Motor neuron (in vitro differentiated cells): ENCODE data around the gene KCTD2. TPM values are rescaled to one million over a fixed set of nuclear protein-coding genes. Genes with fewer than 3 reads are reported as not detected.
"Not testable (repeated sequence)": the region's sequence is repeated elsewhere in the genome, so short reads cannot be mapped to it uniquely, and the experiment has no call there.

Experiments used
- ATAC-seq, 8 experiments: fragments of 200-7000 bp; cut with Tn5 transposase; replicated peaks in 6 of 8; 2 replicates each; pipeline ENCODE4 v1.8.0; 2021; ENCODE audit warnings: mild to moderate bottlenecking in 8 of 8, moderate library complexity in 8 of 8
- H3K27ac ChIP-seq, 2 donors: fragments of 250-450 bp; sonication (Bioruptor Pico); 2 replicates each; pipeline ENCODE4 v1.9.0; 2021; ENCODE audit warnings: antibody characterized with exemption in 2 of 2, mild to moderate bottlenecking in 2 of 2, moderate library complexity in 1 of 2
- H3K4me1 ChIP-seq, 2 donors: fragments of 250-450 bp; sonication (Bioruptor Pico); replicated peaks in 1 of 2; 2 replicates each; pipeline ENCODE4 v1.6.1; 2021; ENCODE audit warnings: antibody characterized with exemption in 2 of 2, mild to moderate bottlenecking in 2 of 2, moderate library complexity in 1 of 2
- H3K4me3 ChIP-seq, 5 donors: fragments of 250-450 bp; sonication (Bioruptor Pico); 2 replicates each; pipeline ENCODE4 v1.9.0; 2021; ENCODE audit warnings: antibody characterized with exemption in 5 of 5, mild to moderate bottlenecking in 5 of 5, moderate library complexity in 4 of 5
- WGBS, 10 experiments: fragments of 450-650 bp; shearing (Covaris generic); methylation state at CpG; one replicate each; pipeline ENCODE4 v1.0.0; 2022; 5-methylcytosine and 5-hydroxymethylcytosine counted together
- in situ Hi-C, 9 experiments: fragments of 400-800 bp; cut with MboI; loops; one replicate each; pipeline ENCODE4 v1.15.0; 2021; ENCODE audit warnings: low sequenced_read_pairs in 9 of 9, low pct_unique_long_range_greater_than_20kb in 2 of 9; ENCODE audit not compliant: unreplicated experiment in 9 of 9
- total RNA-seq, 8 experiments: library from RNA; unstranded; fragments of 300-600 nt; gene quantifications; 2 replicates each; pipeline versions ENCODE4 v1.2.3 to v1.2.4, GENCODE V29; 2022

KCTD2 gene
- total RNA-seq, 8 experiments from 2014 or later, result 13.2 to 41.6 (median 30.6) TPM

DNA sequence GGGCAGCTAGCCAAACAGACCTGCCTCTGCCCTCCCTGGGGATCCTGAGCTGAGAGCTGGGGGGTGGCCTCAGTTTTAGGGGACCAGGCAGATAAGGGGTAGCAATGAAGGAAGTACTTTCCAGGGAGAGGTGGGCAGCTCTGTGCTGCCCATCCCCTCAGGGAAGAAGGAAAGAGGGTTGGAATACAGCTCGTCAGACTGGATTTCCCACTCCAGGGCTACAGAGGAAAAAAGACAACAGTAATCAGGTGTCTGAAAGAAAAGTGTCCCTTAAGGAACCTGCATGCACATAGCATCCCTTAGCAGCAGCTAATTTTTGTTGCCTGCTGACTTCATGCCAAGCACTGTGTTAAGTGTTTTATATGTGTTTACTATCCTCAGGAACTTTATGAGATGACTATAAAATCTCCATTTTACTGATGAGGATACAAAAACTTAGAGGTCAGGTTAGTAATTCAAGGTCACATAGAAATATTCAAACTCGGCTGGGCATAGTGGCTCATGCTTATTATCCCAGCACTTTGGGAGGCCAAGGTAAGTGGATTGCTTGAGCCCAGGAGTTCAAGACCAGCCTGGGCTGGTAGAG lies 37.8 kb upstream of the KCTD2 start:
- Histone ChIP-seq H3K4me1 (peaks cover 14 to 21% of the 10 kb centered on the region in 2 donors), H3K4me3 (no peak overlapping the region), H3K27ac (no peak overlapping the region)
- in situ Hi-C loops, result no loop called here
- WGBS, 10 experiments, result 38 to 88% (median 66%) methylated on average over 1 to 2 of the region's 2 CpGs; no CpG with 5 or more reads in 4 of the 10 experiments
- no peak for ATAC-seq

DNA sequence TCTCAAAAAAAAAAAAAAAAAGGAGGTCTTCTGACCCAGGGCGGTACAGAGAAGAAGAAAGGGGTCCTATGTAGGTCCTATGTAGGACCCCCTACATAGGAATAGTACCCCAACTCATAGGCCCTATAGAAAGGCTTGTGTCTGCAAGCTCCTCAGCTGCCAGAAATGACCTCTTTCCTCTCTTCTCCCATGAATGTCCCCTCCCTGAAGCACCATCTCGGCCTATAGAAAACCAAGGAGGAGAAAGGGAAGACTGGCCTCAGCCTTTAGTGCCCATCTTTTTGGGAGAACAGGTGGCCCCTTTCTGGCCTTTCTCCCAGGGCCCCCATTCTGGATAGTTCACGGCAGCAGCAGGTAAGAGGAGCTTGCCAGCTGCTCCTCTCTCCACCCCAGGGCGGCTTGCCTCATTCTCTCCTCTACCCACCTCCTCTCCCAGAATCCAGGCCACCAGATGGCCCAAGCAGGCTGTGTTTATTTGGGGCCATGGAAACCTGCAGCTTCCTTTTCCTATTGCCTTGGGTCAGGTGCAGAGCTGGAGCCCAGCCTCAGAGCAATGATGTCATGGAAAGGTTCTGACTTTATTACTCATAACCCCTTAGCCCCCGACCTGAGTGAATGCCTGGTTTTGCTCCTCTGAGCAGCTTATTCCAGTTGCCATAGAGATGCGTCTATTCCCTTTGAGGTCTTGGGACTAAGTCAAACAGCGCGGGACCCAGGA lies 36.2 kb upstream of the KCTD2 start:
- in situ Hi-C loops, result no loop called here
- ATAC-seq, result peak in 6 of 8 experiments; percentile 1 to 27 (median 19)
- 53 to 100% (median 83%) methylated on average over 1 to 4 of the region's 8 CpGs; no CpG with 5 or more reads in 3 of the 10 experiments for WGBS, 10 experiments
- Histone ChIP-seq H3K4me1 (peaks cover 17 to 25% of the 10 kb centered on the region in 2 donors), H3K4me3 (no peak overlapping the region), H3K27ac (no peak overlapping the region)

GRCh38 chr17:75011401-75012095 lies 35.5 kb upstream of the KCTD2 start:
- Histone ChIP-seq H3K4me1 (peaks cover 17 to 25% of the 10 kb centered on the region in 2 donors), H3K27ac (peak overlapping the region; percentile 97), H3K4me3 (peak overlapping the region; percentile 56 to 73 (median 66))
- 5 to 100% (median 88%) methylated on average over 1 to 12 of the region's 13 CpGs for whole genome bisulfite sequencing, 10 experiments
- ATAC-seq, result peak in 3 of 8 experiments; percentile 25 to 40 (median 36)
- in situ Hi-C loops, result no loop called here

GRCh38 chr17:75012096-75012345 lies 35.0 kb upstream of the KCTD2 start:
- in situ Hi-C loops, result no loop called here
- 0 to 35% (median 19%) methylated on average over 1 to 5 of the region's 5 CpGs; no CpG with 5 or more reads in 6 of the 10 experiments for WGBS, 10 experiments
- H3K27ac ChIP-seq, result peak overlapping the region; percentile 97
- no peak for ATAC-seq
- H3K4me3 ChIP-seq, result peak overlapping the region; percentile 56 to 73 (median 66)
- H3K4me1 ChIP-seq, result peaks cover 17 to 25% of the 10 kb centered on the region in 2 donors

GRCh38 chr17:75012346-75013091 lies 34.5 kb upstream of the KCTD2 start, which contains the start of gene MRPL58:
Gene MRPL58, plus strand, starts transcription at chr17:75012670. Its CDS starts 17 bp downstream, at chr17:75012687.
- H3K4me1 ChIP-seq, result peaks cover 17 to 25% of the 10 kb centered on the region in 2 donors
- in situ Hi-C loops, result no loop called here
- peak; percentile 88 to 92 (median 90) for ATAC-seq
- WGBS, 10 experiments, result 0 to 20% (median 0%) methylated on average over 1 to 11 of the region's 63 CpGs; no CpG with 5 or more reads in 5 of the 10 experiments
- H3K4me3 ChIP-seq, result peak within 1 kb of the TSS; percentile 56 to 73 (median 66)
- H3K27ac ChIP-seq, result peak within 1 kb of the TSS; percentile 97

GRCh38 chr17:75013092-75013559 lies 33.9 kb upstream of the KCTD2 start:
- Histone ChIP-seq H3K27ac (peak overlapping the region; percentile 97), H3K4me1 (peaks cover 17 to 25% of the 10 kb centered on the region in 2 donors), H3K4me3 (peak overlapping the region; percentile 56 to 73 (median 66))
- 0 to 4% (median 0%) methylated on average over 1 to 6 of the region's 10 CpGs; no CpG with 5 or more reads in 4 of the 10 experiments for WGBS, 10 experiments
- in situ Hi-C loops, result no loop called here
- ATAC-seq, result peak in 3 of 8 experiments; percentile 1 to 4 (median 2)

DNA sequence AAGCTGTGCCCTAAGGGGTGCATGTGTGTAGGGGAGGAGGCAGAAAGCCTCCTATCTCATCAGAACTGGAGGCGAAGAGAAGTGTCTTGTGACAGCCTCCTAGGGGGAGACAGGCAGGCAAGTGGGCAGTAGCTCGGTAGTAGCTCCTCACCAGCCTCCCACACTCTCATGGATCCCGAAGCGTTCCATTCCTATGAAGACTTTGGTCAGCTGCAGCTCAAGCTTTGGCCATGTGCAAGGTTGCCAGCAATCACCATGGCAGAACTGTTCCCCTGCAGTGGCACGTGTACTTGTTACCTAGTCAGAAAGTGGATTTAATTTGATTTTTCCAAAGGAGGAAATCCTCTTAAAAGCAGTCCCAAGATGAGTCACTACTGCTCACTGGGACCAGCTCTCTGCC lies 27.9 kb upstream of the KCTD2 start:
- Histone ChIP-seq H3K4me3 (no peak overlapping the region), H3K4me1 (peaks cover 3 to 5% of the 10 kb centered on the region in 2 donors), H3K27ac (no peak overlapping the region)
- in situ Hi-C loops, result no loop called here
- WGBS, 10 experiments, result 0 to 100% (median 100%) methylated on average over 1 to 4 of the region's 5 CpGs; no CpG with 5 or more reads in 5 of the 10 experiments
- no peak for ATAC-seq

DNA sequence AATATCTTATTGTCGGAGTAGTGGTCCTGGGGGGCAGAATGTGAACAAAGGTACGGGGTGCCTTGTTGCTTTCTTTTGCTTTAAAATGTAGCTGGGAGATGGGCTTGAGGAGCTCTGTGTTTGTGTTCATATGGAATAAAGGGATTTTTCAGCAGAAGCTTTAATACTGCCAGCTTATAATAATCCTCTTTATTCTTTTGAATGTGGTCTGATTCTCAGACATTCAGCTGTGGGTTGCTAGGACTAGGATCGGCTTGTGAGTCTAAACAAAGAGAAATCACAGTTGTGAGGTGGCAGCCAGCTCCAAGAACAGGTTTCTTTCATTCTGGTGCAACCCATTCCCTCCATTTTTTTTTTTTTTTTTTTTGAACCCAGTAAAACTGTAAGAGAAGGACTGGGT lies 27.3 kb upstream of the KCTD2 start:
- WGBS, 10 experiments, result 75 to 100% (median 100%) methylated on average over 1 to 3 of the region's 3 CpGs; no CpG with 5 or more reads in 3 of the 10 experiments
- in situ Hi-C loops, result no loop called here

GRCh38 chr17:75020331-75021110 lies 26.5 kb upstream of the KCTD2 start:
- no peak for ATAC-seq
- Histone ChIP-seq H3K4me1 (no peaks in the 10 kb centered on the region), H3K4me3 (no peak overlapping the region), H3K27ac (no peak overlapping the region)
- WGBS, 10 experiments, result 78 to 100% (median 91%) methylated on average over 4 to 18 of the region's 19 CpGs
- in situ Hi-C loops, result no loop called here

More for the DNA sequence above, 27.3 kb upstream of the KCTD2 start:
- H3K27ac ChIP-seq, result no peak overlapping the region
- H3K4me3 ChIP-seq, result no peak overlapping the region
- H3K4me1 ChIP-seq, result no peaks in the 10 kb centered on the region
- ATAC-seq, result no peak

GRCh38 chr17:75024686-75025397 lies 22.2 kb upstream of the KCTD2 start:
- in situ Hi-C loops, result no loop called here
- no peak for ATAC-seq
- Histone ChIP-seq H3K4me3 (no peak overlapping the region), H3K4me1 (no peaks in the 10 kb centered on the region), H3K27ac (no peak overlapping the region)
- 80 to 100% (median 89%) methylated on average over 1 to 8 of the region's 10 CpGs; no CpG with 5 or more reads in 4 of the 10 experiments for WGBS, 10 experiments

DNA sequence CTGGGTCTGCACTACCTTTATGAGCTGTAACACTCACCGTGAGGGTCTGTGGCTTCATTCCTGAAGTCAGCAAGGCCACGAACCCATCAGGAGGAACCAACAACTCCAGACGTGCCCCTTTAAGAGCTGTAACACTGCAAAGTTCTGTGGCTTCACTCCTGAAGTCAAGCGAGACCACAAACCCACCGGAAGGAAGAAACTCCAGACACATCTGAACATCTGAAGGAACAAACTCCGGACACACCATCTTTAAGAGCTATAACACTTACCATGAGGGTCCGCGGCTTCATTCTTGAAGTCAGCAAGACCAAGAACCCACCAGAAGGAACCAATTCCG lies 21.7 kb upstream of the KCTD2 start:
- in situ Hi-C loops, ATAC-seq, H3K27ac ChIP-seq, H3K4me1 ChIP-seq, H3K4me3 ChIP-seq: not testable (repeated sequence)
- WGBS, 10 experiments, result 80 to 100% (median 93%) methylated on average over 1 to 4 of the region's 9 CpGs; no CpG with 5 or more reads in 3 of the 10 experiments
